Measurements from ENCODE around the gene CITED1. TPM values are rescaled to one million over a fixed set of nuclear protein-coding genes. Genes with fewer than 3 reads are reported as not detected.

CITED1 gene
- total RNA-seq, 2 donors from 2014 or later, result not detected

DNA sequence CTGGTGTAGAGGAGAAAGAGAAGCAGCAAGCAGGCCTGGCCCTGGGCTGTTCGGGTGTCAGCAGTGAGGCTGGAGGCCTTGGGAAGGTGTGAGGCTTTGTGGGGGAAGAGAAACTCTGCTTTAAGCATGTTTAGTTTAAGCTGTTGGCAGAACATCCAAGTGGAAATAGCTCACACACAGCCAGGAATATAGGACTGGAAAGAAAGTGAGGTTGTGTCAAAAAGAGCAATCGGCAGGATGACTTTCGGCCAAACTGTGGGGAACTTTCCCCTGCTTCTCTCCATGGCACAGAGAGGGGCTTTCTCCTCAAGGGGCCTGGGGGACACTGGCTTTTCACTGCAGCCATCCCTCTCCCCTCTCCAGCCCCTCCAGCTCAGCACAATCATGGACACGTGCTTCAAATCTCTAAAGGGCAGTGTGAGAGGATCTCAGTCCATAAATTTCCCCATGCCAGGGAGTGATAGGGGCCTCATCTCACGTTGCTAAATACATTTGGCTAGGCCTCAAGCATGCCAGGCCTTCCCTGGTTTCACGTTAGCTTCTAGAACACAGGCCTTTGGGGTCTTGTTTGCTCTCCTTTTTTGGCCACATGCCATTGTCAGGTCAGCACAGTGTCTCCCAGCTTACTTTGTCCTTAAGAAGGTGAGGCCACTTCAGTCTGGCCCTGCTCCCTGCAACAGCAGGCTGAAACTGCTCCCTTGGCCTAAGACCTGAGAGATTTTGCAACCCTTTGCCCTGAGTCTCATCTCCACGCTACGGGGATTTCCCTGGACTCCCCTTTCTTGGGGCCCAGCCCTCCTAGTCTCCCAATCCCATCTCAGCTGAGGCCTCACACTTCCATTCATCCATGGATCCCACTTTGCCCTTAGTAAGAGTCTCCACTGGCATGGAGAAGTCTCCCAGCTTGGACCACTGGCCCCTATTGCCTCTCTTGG lies 8.3 kb upstream of the CITED1 start:
- Histone ChIP-seq H3K4me3 (no peak overlapping the region), H3K36me3 (no peaks in the 10 kb centered on the region), H3K9ac (ENCODE audit: low read depth in 2 of 2, low read length in 2 of 2) (no peak overlapping the region), H3K27me3 (peaks cover 8% of the 10 kb centered on the region), H3K27ac (no peak overlapping the region), H3K4me1 (no peaks in the 10 kb centered on the region), H3K9me3 (no peaks in the 10 kb centered on the region)
- intact Hi-C loops (cut with DNase I), result no loop called here
- TF ChIP-seq, protein P1, sequence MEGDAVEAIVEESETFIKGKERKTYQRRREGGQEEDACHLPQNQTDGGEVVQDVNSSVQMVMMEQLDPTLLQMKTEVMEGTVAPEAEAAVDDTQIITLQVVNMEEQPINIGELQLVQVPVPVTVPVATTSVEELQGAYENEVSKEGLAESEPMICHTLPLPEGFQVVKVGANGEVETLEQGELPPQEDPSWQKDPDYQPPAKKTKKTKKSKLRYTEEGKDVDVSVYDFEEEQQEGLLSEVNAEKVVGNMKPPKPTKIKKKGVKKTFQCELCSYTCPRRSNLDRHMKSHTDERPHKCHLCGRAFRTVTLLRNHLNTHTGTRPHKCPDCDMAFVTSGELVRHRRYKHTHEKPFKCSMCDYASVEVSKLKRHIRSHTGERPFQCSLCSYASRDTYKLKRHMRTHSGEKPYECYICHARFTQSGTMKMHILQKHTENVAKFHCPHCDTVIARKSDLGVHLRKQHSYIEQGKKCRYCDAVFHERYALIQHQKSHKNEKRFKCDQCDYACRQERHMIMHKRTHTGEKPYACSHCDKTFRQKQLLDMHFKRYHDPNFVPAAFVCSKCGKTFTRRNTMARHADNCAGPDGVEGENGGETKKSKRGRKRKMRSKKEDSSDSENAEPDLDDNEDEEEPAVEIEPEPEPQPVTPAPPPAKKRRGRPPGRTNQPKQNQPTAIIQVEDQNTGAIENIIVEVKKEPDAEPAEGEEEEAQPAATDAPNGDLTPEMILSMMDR (IDR thresholded peaks at IDR 0.05), result no peak
- DNase-seq, result no peak

DNA sequence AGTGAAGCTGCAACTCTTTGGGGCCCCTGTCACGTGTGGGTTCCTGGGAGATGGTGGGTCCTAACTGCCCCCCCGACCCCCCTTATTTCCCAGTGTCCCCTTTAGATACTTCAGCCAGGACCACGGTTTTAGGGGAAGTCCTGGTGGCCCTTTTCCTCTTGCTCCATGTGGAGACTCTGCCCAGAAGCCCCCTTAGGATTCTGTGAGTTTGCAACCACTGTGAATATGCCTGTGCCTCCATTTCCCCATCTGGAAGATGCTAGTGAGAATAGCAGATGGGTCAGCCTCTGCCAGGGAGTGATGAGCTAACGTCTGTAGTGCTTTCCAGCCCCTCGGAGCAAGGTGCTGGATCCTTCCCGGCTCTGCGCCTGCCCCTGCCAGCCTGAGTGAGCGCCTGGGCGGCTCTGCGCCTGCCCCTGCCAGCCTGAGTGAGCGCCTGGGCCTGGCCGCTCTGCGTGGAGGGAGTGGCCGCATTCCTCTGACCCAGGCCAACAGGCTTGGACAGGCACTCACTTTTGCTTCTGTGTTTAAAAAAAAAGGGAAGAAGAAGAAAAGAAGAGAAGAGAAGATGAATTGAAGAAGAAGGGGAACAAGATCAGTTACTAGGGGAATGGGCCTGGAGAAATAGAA lies 6.7 kb upstream of the CITED1 start:
- no peak overlapping the region for H3K9ac ChIP-seq (ENCODE audit: low read depth in 2 of 2, low read length in 2 of 2)
- H3K36me3 ChIP-seq, result no peaks in the 10 kb centered on the region
- peaks cover 23% of the 10 kb centered on the region for H3K27me3 ChIP-seq

DNA sequence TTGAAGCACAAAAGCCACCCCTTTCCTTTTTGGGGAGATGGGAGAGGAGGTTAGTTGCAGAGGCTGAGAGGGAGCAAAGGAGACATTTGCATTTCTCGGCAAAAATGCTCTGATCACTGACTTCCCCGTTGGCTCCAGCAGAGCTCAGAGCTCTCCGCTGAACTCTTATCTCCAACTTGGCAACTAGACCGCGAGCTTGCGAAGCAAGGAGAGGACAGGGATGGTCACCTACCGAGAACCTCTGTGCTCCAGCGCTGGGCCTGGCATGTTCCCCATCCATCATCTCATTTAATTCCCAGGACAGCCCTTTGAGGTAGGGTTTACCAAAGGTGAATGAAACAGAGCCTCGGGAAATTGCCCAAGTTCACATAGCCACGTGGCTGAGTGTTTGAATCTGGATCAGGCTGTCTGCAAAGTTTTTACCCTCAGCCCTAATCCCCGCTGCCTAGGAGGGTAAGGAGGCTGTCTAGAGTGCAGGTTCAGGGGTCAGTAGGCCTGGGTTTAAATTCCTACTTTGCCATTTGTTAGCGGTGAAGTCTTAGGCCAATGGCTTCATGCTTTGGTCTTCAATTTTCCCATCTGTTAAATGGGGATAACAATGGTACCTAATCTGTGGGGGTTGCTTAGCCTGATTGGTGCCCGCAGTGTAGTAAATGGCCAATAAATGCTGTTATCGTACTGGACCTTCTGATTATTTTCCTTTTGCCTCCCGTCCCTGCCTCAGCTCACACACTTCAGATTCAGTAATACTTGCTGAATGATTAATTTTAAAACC lies 3.8 kb upstream of the CITED1 start:
- H3K27ac ChIP-seq, result no peak overlapping the region
- H3K27me3 ChIP-seq, result peaks cover 47% of the 10 kb centered on the region
- TF ChIP-seq, protein P1 (IDR thresholded peaks at IDR 0.05), result no peak
- no peaks in the 10 kb centered on the region for H3K4me1 ChIP-seq
- no peaks in the 10 kb centered on the region for H3K9me3 ChIP-seq
- no peak for DNase-seq
- H3K4me3 ChIP-seq, result peak overlapping the region; percentile 10
- no peaks in the 10 kb centered on the region for H3K36me3 ChIP-seq
- peak overlapping the region in 1 of 2 donors; percentile 47 for H3K9ac ChIP-seq (ENCODE audit: low read depth in 2 of 2, low read length in 2 of 2)
- intact Hi-C loops (cut with DNase I), result no loop called here

More for the DNA sequence above, 6.7 kb upstream of the CITED1 start:
- no peak for DNase-seq
- TF ChIP-seq, protein P1 (IDR thresholded peaks at IDR 0.05), result no peak
- no peak overlapping the region for H3K4me3 ChIP-seq
- no peak overlapping the region for H3K27ac ChIP-seq
- no peaks in the 10 kb centered on the region for H3K9me3 ChIP-seq
- intact Hi-C loops (cut with DNase I), result no loop called here
- H3K4me1 ChIP-seq, result no peaks in the 10 kb centered on the region

DNA sequence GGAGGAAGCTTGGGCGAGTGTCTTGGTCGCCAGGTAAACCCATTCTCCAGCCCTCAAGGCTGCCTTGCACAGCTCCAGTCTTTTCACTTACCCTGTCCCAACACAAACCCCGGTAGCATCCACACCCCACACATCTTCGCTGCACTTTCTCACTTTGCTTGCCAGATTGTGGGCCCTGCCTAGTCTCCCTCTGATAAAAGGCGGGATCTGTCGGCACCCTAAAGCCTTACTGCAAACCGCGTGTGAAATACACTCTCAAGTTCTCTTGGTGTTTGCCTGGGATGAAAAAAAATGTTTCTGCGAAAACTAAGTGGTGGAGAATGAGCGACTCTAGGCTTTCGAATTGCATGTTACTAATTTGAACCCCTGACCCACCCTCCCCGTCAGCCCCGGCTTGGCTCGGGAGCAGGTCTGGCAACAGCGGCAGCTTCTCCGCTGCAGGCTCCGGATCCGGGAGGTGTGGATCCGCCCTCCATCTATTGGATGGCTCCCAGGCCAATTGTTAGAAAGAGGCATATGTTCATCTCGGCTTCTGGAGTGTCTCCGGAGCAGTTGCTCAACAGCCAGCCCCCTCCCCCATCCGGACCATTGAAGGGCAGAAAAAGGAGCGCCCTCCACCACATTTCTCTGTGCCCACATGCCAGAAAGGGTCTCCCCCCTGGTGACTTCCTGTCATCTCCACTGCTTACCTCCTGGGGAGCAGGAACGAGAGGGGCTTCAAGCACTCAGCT lies 3.0 kb upstream of the CITED1 start:
- Histone ChIP-seq H3K27ac (no peak overlapping the region), H3K36me3 (no peaks in the 10 kb centered on the region), H3K9me3 (no peaks in the 10 kb centered on the region), H3K4me1 (no peaks in the 10 kb centered on the region), H3K9ac (ENCODE audit: low read depth in 2 of 2, low read length in 2 of 2) (peak overlapping the region in 1 of 2 donors; percentile 47), H3K27me3 (peaks cover 52% of the 10 kb centered on the region), H3K4me3 (peak overlapping the region; percentile 10)
- TF ChIP-seq, protein P1 (IDR thresholded peaks at IDR 0.05), result no peak
- peak; percentile 82 for DNase-seq
- intact Hi-C loops (cut with DNase I), result no loop called here

DNA sequence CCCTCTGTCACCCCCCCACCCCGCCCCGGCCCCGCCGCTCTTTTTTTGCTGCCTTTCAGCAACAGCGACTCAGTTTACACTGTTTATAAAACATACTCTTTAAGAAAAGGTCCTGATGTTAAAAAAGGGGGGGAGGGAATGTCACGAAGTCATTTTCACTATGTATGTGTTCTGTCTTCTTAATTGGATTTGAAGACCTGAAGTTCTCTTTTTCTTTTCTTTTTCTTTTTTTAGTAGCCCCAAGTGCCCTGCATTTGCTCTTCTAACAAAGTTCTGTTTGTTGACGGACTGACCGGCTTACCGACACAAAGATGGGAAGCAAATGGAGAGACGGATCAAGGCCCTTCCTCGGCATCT lies 2.5 kb upstream of the CITED1 start:
- DNase-seq, result no peak
- intact Hi-C loops (cut with DNase I), result no loop called here
- no peaks in the 10 kb centered on the region for H3K4me1 ChIP-seq
- TF ChIP-seq, protein P1 (IDR thresholded peaks at IDR 0.05), result no peak
- no peaks in the 10 kb centered on the region for H3K9me3 ChIP-seq
- no peak overlapping the region for H3K9ac ChIP-seq (ENCODE audit: low read depth in 2 of 2, low read length in 2 of 2)
- peaks cover 56% of the 10 kb centered on the region for H3K27me3 ChIP-seq
- H3K4me3 ChIP-seq, result no peak overlapping the region
- no peaks in the 10 kb centered on the region for H3K36me3 ChIP-seq
- no peak overlapping the region for H3K27ac ChIP-seq

Data from colonic mucosa (tissue), 4 donors.